ENCODE results near the gene SLCO2A1. TPM values are rescaled to one million over a fixed set of nuclear protein-coding genes. Genes with fewer than 3 reads are reported as not detected.

The SLCO2A1 gene
- total and polyA plus RNA-seq, 2 of the 4 experiments (the other 2 are of a cell fraction): under 0.01 to 1.5 TPM

DNA sequence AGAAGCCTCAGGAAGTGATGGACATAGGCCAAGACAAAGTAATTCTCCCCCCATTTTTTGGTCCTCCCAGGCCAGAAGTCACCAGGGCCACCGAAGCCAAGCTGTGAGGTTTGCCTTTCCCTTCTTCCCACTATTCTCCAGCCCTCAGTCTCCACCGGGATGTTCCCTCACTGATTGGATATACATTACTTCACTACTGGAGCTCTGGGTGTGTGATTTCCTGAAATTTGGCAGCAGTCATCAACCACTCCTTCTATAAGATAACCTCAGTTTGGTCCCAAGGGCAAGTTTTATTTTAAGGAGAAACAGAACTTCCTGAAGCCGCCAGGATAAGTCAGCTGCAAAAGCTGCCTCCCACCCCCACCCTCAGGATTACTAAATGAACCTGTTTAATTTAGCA, 11.3 kb downstream of the SLCO2A1 start:
- Histone ChIP-seq H3K9me1 (ENCODE audit: insufficient read depth, low read length) (0 out of 2 replicates have a peak, but pooled peaks cover 3% of the 10 kb centered on the region), H3K18ac (ENCODE audit: low read depth, low read length) (no peak overlapping the region), H4K5ac (ENCODE audit: low read depth, low read length) (no peak overlapping the region), H4K20me1 (ENCODE audit: insufficient read depth, low read length) (no peaks in the 10 kb centered on the region), H3K9me3 (ENCODE audit: control insufficient read depth, insufficient read depth, low read length) (no peaks in the 10 kb centered on the region), H2AFZ (replicated peaks; ENCODE audit: low read length, poor library complexity) (no peak overlapping the region), H2BK15ac (ENCODE audit: low read depth, low read length) (no peak overlapping the region), H4K8ac (ENCODE audit: low read depth in 2 of 2, low read length in 2 of 2) (no peak overlapping the region), H3K23ac (ENCODE audit: low read depth, low read length) (no peak overlapping the region), H3K79me1 (ENCODE audit: low read depth in 1 of 2, low read length in 2 of 2) (no peaks in the 10 kb centered on the region), H3K27ac (ENCODE audit: insufficient read depth, low read length) (no peak overlapping the region), H3K27me3 (ENCODE audit: control insufficient read depth, insufficient read depth, low read length) (no peaks in the 10 kb centered on the region), H3K4me1 (ENCODE audit: control insufficient read depth, insufficient read depth, low read length) (no peaks in the 10 kb centered on the region), H3K14ac (replicated peaks; ENCODE audit: low read depth, low read length) (no peak overlapping the region), H3K9ac (ENCODE audit: low read depth, low read length) (no peak overlapping the region), H3K36me3 (ENCODE audit: control insufficient read depth, insufficient read depth, low read length) (no peaks in the 10 kb centered on the region), H3K56ac (ENCODE audit: extremely low read depth, insufficient read depth, low read length) (no peak overlapping the region), H3K4me3 (ENCODE audit: insufficient read depth, low read depth, low read length) (no peak overlapping the region), H3K4ac (ENCODE audit: low read depth, low read length) (no peak overlapping the region), H2AK9ac (replicated peaks; ENCODE audit: low read depth, low read length, poor library complexity) (no peak overlapping the region), H2BK5ac (ENCODE audit: low read depth, low read length, poor library complexity, severe bottlenecking) (no peak overlapping the region), H2AK5ac (ENCODE audit: low read depth, low read length) (no peak overlapping the region), H2BK120ac (ENCODE audit: low read depth, low read length) (no peak overlapping the region), H3K4me2 (ENCODE audit: low read depth, low read length) (no peak overlapping the region), H2BK20ac (ENCODE audit: low read depth, low read length) (no peak overlapping the region), H4K91ac (ENCODE audit: insufficient read depth, low read depth, low read length) (no peak overlapping the region)
- DNase-seq: no peak
- dilution Hi-C loops (cut with HindIII; ENCODE audit: low sequenced_read_pairs, unreplicated experiment): no loop called here
- no CpG with 5 or more reads among the region's 3 CpGs for WGBS, 2 experiments (ENCODE audit: extremely low coverage in 2 of 2, insufficient read length in 1 of 2)
- ChIA-PET POLR2A (ENCODE audit: unreplicated experiment) (no interaction called here), CTCF (no interaction called here)
- intact Hi-C loops (cut with micrococcal nuclease): no loop called here
- BruUV-seq (replicated peaks): no TSS peak
- in situ Hi-C loops (cut with MboI; ENCODE audit: low sequenced_read_pairs): no loop called here
- ATAC-seq (ENCODE audit: low read depth): no peak
- TF ChIP-seq, protein P1, sequence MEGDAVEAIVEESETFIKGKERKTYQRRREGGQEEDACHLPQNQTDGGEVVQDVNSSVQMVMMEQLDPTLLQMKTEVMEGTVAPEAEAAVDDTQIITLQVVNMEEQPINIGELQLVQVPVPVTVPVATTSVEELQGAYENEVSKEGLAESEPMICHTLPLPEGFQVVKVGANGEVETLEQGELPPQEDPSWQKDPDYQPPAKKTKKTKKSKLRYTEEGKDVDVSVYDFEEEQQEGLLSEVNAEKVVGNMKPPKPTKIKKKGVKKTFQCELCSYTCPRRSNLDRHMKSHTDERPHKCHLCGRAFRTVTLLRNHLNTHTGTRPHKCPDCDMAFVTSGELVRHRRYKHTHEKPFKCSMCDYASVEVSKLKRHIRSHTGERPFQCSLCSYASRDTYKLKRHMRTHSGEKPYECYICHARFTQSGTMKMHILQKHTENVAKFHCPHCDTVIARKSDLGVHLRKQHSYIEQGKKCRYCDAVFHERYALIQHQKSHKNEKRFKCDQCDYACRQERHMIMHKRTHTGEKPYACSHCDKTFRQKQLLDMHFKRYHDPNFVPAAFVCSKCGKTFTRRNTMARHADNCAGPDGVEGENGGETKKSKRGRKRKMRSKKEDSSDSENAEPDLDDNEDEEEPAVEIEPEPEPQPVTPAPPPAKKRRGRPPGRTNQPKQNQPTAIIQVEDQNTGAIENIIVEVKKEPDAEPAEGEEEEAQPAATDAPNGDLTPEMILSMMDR (conservative IDR thresholded peaks at IDR 0.05; ENCODE audit: low read depth, low read length): no peak
- no peak for TF ChIP-seq NFE2L2 (IDR thresholded peaks at IDR 0.05; ENCODE audit: low read depth, low read length)
- TF ChIP-seq MAFK (IDR thresholded peaks at IDR 0.05; ENCODE audit: low read depth, low read length): no peak
